Measurements from ENCODE around the gene HEPN1.

HEPN1 gene

DNA sequence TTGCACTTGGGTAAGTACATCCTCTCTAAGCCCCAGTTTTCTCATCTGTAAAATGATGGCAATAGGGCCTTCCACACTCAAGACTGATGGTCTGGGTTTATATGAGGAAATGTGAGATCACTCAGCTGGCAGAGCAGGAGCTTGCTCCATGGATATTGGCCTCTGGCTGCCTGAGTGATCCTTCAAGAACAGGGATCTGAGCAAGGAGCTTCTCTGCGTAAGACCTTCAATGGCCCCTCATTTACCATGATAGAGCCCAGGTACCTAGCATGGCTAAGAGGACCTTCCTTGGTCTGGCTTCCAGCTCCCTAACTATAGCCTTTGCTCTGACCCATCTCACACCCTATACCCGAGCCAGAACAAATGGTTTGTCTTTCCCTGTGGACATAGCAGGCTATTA, 26.9 kb upstream of the HEPN1 start:
- TF ChIP-seq, protein P1, sequence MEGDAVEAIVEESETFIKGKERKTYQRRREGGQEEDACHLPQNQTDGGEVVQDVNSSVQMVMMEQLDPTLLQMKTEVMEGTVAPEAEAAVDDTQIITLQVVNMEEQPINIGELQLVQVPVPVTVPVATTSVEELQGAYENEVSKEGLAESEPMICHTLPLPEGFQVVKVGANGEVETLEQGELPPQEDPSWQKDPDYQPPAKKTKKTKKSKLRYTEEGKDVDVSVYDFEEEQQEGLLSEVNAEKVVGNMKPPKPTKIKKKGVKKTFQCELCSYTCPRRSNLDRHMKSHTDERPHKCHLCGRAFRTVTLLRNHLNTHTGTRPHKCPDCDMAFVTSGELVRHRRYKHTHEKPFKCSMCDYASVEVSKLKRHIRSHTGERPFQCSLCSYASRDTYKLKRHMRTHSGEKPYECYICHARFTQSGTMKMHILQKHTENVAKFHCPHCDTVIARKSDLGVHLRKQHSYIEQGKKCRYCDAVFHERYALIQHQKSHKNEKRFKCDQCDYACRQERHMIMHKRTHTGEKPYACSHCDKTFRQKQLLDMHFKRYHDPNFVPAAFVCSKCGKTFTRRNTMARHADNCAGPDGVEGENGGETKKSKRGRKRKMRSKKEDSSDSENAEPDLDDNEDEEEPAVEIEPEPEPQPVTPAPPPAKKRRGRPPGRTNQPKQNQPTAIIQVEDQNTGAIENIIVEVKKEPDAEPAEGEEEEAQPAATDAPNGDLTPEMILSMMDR (IDR thresholded peaks at IDR 0.05) = no peak

DNA sequence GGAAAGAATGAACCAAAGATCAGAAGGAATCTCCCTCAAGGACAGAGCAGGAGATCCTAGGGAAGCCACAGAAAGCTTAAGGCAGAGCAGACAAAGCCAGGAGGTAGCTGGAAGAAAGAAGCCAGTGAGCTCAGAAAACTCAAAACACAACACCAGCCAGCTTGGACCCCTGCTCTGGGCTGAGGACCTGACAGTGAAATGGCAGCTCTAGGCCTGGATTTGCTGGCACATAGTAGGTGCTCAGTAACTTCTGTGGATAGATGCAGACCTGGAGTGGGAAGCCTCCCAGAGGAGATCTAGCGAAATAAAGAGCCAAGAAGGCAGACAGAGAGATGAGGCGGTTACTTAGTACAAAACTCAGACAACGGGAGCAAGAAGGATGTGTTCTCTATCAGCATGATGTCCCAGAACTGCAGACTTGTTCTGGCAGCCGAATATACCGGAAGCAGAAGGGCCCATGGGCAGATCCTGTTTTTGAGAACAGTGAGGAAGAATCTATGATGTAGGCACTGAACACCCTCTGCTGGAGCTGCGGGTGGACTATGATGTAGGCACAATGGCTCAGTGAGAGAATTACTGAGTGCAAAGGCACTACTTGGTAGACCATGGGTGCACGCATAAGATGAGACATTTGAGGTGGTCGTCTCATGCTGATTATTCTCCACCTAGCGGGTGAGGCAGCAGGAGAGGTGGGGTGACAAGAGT, 26.1 kb upstream of the HEPN1 start:
- TF ChIP-seq, protein P1 (IDR thresholded peaks at IDR 0.05) = no peak

DNA sequence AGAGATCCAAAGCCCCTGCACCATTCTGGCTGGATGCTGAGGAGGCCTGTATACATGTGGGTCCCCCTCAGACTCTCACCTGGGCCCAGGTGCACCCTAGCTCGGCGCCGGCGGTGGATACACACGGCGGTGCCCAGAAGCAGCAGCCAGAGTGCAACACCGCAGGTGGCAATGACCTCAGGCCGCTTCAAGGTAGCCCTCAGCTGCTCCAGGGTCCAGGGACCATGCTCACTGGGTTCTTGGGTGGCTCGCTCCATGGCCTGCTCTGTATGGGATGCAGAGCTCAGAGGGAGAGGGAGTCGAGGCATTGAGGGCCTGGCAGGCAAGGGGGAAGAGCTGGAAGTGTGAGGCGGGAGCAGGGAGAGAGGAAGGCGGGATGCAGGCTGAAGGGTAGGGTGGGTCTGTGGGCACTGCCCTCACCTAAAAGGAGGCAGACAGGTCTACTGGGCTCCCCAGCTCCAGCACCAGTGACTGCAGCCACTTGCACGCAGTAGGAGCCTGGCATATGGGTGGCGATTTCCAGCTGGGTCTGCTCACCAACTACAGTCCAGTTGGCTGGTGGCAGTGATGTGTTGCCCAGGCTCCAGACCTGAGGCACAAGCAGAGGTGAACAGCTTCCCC, 25.2 kb upstream of the HEPN1 start:
- TF ChIP-seq, protein P1 (IDR thresholded peaks at IDR 0.05) = no peak

DNA sequence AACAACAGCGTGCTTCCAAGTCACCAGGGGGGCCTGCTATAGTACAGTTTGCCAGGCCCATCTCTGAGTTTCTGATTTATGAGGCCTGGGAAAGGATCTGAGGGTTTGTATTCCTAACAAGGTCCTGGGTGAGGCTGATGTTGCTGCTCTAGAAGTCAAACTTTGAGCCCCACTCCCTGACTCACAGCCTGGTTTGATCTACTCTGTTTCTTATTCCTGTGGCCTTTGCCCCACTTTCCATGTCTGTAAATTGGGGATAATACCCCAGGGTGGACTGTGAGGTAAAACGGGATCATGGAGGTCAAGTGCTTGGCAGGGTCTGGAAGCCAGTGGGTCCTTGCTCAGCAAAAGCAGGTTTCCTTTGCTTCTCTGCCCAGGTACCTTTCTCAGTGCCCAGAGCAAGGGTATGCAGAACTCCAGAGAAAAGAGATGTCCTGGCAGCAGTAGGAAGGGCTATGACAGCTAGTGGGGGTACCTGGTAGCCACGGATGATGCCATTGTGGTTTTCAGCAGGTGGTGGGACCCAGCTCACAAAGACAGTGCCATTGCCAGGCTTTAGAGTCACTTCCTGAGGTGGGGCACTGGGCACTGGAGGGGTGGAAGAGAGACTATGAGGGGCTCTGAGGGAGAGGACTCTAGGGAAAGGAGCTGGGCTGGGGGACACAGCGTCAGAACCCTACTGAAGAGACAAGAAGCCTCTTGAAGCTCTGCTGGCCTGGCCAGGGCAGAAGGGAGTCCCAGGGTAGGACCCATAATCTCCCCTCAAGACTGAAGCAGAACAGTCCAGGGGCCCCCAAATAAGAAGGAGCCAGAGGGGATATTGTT, 24.2 kb upstream of the HEPN1 start:
- TF ChIP-seq, protein P1 (IDR thresholded peaks at IDR 0.05) = no peak

DNA sequence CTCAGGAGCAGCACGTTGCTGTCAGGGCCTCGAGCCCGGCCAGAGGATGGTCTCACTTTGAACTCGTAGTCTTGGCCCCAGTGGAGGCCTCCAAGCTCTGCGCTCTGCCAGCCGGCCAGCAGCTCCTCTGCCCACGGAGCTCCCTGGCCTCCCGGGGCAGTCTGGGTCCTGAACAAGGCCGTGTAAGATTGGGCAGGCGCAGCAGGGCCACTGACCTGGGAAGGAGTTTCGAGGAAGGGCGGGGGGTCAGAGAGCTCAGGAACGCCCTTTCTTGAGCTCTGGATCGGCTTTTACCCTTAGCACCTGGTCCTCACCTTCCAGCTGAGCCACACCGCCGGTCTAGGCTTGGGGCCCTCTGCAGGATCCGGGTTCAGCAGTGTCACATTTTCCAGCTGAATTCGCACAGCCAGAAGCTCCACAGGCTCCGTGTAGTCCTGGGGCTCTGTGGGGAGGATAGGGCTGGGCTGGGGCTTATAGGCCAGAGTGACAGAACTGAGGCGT, 23.5 kb upstream of the HEPN1 start:
- TF ChIP-seq, protein P1 (IDR thresholded peaks at IDR 0.05) = no peak

DNA sequence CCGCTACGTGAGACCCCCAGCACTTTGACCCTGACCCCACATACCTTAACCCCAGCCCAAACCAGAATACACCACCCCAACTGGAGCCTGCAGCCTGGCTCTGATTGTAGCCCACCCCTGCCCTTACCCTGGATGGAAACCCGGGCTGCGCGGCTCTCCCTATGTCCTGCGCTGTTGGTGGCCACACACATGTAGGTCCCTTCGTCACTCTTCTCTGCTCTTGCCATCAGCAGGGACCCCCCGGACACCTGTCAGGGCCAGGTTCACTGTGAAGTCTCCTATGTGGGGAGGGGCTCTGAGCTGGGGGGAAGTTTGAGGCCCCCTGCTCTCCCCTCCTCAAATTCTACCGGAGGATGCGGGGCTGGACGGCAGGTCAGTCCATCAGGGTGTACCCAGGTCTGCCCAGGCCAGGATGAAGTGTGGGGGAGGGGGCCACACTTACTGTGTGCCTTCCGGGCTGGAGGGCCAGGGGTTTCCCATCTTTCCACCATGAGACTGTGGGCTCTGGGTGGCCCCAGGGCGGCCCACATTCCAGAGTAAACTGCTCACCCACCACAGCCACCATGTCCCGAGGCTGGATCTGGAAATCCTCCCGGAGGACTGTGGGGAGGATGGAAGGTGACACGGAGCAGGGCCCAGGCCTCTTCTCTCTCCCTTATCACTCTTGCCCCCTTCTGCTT, 22.8 kb upstream of the HEPN1 start:
- TF ChIP-seq, protein P1 (IDR thresholded peaks at IDR 0.05) = no peak

DNA sequence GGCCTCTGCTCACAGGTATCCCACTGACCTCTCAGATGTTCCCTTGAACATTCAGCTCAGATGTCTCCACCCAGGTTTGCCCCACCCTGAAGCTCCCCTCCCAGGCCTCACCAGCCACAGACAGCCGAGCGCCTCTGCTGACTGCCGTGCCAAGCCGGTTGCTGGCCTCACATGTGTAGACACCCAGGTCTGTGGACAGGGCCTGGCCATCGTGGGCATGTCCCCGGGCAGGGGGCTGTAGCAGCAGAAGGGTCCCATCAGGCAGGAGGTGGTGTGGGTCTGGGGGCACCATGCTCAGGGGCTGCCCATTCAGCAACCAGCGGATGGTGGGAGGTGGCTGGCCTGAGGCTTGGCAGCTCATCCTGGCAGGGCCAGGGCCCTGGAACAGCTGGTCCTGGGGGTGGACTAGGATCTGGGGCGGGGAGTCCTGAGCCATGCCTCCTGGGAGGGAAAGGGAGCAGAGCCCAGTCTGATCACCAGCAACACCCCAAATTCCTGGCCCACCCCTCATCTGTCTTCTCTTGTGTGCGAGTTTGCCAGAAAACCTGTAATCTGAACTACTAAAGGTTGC, 22.1 kb upstream of the HEPN1 start:
- TF ChIP-seq, protein P1 (IDR thresholded peaks at IDR 0.05) = no peak

All from LNCAP (cell line).